K562 (cell line): ENCODE measurements around the gene SLC25A17.

Experiments used
- ATF6 ChIP-seq: sonication (generic); formaldehyde crosslinking; IDR thresholded peaks from 2 replicates; pipeline ENCODE4 v1.4.0; 2020; ENCODE audit warnings: mild to moderate bottlenecking, missing genetic modification reagents
- CTCF ChIP-seq, 3 experiments: IDR thresholded peaks in 2 of 3; conservative IDR thresholded peaks in 1 of 3; 2 replicates each; pipeline ENCODE4 v1.5.1; 2011 to 2012; ENCODE audit warnings: low read length in 3 of 3, mild to moderate bottlenecking in 3 of 3, control low read depth in 2 of 3, improper control_type of control experiment in 1 of 3, inconsistent platforms in 1 of 3, low read depth in 1 of 3, mixed read lengths in 1 of 3, moderate library complexity in 1 of 3; ENCODE audit not compliant: insufficient read depth in 2 of 3
- DACH1 ChIP-seq: fragments of 450-650 bp; IDR thresholded peaks from 2 replicates; pipeline ENCODE4 v1.6.1; 2018; ENCODE audit not compliant: partially characterized antibody
- FOXM1 ChIP-seq, 2 experiments: fragments of 450-650 bp in 1 of 2; sonication (generic) in 1 of 2; formaldehyde crosslinking in 1 of 2; IDR thresholded peaks; 2 replicates each; pipeline versions ENCODE4 v1.6.1 to v1.9.0; 2017 to 2022; ENCODE audit warnings: low read depth in 2 of 2, mild to moderate bottlenecking in 2 of 2, missing genetic modification reagents in 1 of 2, moderate library complexity in 1 of 2
- GTF3C2 ChIP-seq: IDR thresholded peaks from 3 replicates; pipeline ENCODE4 v1.6.1; 2011; ENCODE audit warnings: borderline replicate concordance, mild to moderate bottlenecking, moderate library complexity; ENCODE audit not compliant: insufficient read length; ENCODE audit errors: extremely low read depth
- HINFP ChIP-seq: fragments of 450-650 bp; conservative IDR thresholded peaks from 2 replicates; pipeline ENCODE4 v1.6.1; 2016; ENCODE audit warnings: missing genetic modification characterization, low read depth, mild to moderate bottlenecking, control low read depth, missing compliant biosample characterization
- MLX ChIP-seq, 2 experiments: fragments of 450-650 bp in 1 of 2; sonication (generic) in 1 of 2; formaldehyde crosslinking; conservative IDR thresholded peaks; 2 replicates each; pipeline versions ENCODE4 v1.4.0 to v1.8.1; 2020 to 2022; ENCODE audit warnings: mild to moderate bottlenecking in 1 of 2, missing genetic modification reagents in 1 of 2
- NFATC3 ChIP-seq: fragments of 450-650 bp; IDR thresholded peaks from 2 replicates; pipeline ENCODE4 v1.6.1; 2017; ENCODE audit warnings: mild to moderate bottlenecking
- POLR2AphosphoS2 ChIP-seq: IDR thresholded peaks from 2 replicates; pipeline ENCODE4 v1.6.1; 2012; ENCODE audit warnings: low read length, improper control_type of control experiment
- SMC3 ChIP-seq: conservative IDR thresholded peaks from 2 replicates; pipeline ENCODE4 v1.6.1; 2011; ENCODE audit warnings: low read depth, low read length, improper control_type of control experiment; ENCODE audit not compliant: insufficient read depth
- ZNF274 ChIP-seq: IDR thresholded peaks from 2 replicates; pipeline ENCODE4 v1.6.1; 2011; ENCODE audit warnings: low read depth, mild to moderate bottlenecking, low read length, moderate library complexity, borderline replicate concordance
- ZNF551 ChIP-seq: fragments of 250-450 bp; sonication (Bioruptor Pico); IDR thresholded peaks from 2 replicates; pipeline ENCODE4 v1.5.0; 2021; ENCODE audit warnings: mild to moderate bottlenecking, moderate library complexity

- TF ChIP-seq CTCF (IDR thresholded peaks at IDR 0.05 in 2 of 3, conservative IDR thresholded peaks at IDR 0.05 in 1 of 3; ENCODE audit: insufficient read depth in 2 of 3, low read depth in 1 of 3, low read length in 3 of 3) (no peak), POLR2AphosphoS2 (no peak), ZNF274 (no peak), SMC3 (no peak), FOXM1 (IDR thresholded peaks at IDR 0.05; ENCODE audit: low read depth) (no peak), FOXM1 (CRISPR knock-in tag; IDR thresholded peaks at IDR 0.05; ENCODE audit: low read depth) (no peak), GTF3C2 (no peak), HINFP (tag) (no peak), ZNF551 (CRISPR knock-in tag) (no peak), MLX (CRISPR knock-in tag; conservative IDR thresholded peaks at IDR 0.05) (no peak), NFATC3 (no peak), DACH1 (no peak), ATF6 (no peak)
These were observed 38.2 kb upstream of the SLC25A17 start for GRCh38 chr22:40857309-40857855.
